GM12891 (cell line): ENCODE results near the gene CNTNAP5.

Source experiments
- PAX5 ChIP-seq: IDR thresholded peaks from 2 replicates; pipeline ENCODE4 v1.6.1; 2011; ENCODE audit warnings: low read length, moderate library complexity, mild to moderate bottlenecking; ENCODE audit not compliant: insufficient read depth, severe bottlenecking
- POLR2A ChIP-seq: IDR thresholded peaks from 2 replicates; pipeline ENCODE4 v1.6.1; 2011; ENCODE audit warnings: low read depth, low read length, control low read depth
- POLR2AphosphoS5 ChIP-seq: IDR thresholded peaks from 2 replicates; pipeline ENCODE4 v1.6.1; 2011; ENCODE audit warnings: low read depth, low read length, control low read depth
- SPI1 ChIP-seq: IDR thresholded peaks from 2 replicates; pipeline ENCODE4 v1.6.1; 2011; ENCODE audit warnings: low read depth, low read length, control low read depth
- TAF1 ChIP-seq: IDR thresholded peaks from 2 replicates; pipeline ENCODE4 v1.6.1; 2011; ENCODE audit warnings: low read depth, low read length, control low read depth

- TF ChIP-seq POLR2A = no peak
- no peak for TF ChIP-seq PAX5
- no peak for TF ChIP-seq SPI1
- no peak for TF ChIP-seq POLR2AphosphoS5
- no peak for TF ChIP-seq TAF1
These were observed 221.1 kb downstream of the CNTNAP5 start for GRCh38 chr2:124246170-124246569.
